Renal cortical epithelial cell (primary cell): ENCODE results near the gene NXN. TPM values are rescaled to one million over a fixed set of nuclear protein-coding genes. Genes with fewer than 3 reads are reported as not detected.

ENCODE experiments used
- DNase-seq: peaks from one replicate; pipeline ENCODE4 v3.0.0-alpha.2; 2011; ENCODE audit warnings: low read depth
- total RNA-seq: library from RNA; depleted of rRNA; stranded (reverse); fragments of >200 nt; gene quantifications from 2 replicates; pipeline ENCODE4 v1.2.3, GENCODE V29; 2014

The NXN gene
- total RNA-seq, 1 donor from 2014 or later = 57.7 TPM

- no peak for DNase-seq
These were observed 26.5 kb upstream of the NXN start for GRCh38 chr17:1006054-1006453.

- peak; percentile 41 for DNase-seq
These were observed 25.9 kb upstream of the NXN start for GRCh38 chr17:1005361-1005946.

- no peak for DNase-seq
These were observed 25.3 kb upstream of the NXN start for GRCh38 chr17:1004769-1005295.

- no peak for DNase-seq
These were observed 24.6 kb upstream of the NXN start for GRCh38 chr17:1003972-1004768.

- no peak for DNase-seq
These were observed 24.0 kb upstream of the NXN start for GRCh38 chr17:1003633-1003971.

GRCh38 chr17:1002771-1003555 is 23.4 kb upstream of the NXN start:
- no peak for DNase-seq

DNA sequence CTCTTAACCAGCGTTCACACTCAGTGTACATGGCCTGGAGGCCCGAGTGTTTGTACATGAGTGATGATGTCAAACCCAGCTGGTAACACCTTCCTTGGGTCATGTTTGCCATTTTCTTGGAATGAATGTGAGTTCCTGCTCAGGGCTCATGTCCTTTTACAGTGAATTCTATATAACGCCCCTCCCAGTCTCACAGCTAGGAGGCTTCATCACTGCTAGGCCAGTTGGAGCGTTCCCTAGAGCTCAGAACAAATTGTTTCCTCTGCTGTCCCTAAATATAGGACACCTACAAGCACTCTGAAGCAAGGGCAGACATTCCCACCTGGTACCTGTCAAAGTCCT is 22.8 kb upstream of the NXN start:
- no peak for DNase-seq

DNA sequence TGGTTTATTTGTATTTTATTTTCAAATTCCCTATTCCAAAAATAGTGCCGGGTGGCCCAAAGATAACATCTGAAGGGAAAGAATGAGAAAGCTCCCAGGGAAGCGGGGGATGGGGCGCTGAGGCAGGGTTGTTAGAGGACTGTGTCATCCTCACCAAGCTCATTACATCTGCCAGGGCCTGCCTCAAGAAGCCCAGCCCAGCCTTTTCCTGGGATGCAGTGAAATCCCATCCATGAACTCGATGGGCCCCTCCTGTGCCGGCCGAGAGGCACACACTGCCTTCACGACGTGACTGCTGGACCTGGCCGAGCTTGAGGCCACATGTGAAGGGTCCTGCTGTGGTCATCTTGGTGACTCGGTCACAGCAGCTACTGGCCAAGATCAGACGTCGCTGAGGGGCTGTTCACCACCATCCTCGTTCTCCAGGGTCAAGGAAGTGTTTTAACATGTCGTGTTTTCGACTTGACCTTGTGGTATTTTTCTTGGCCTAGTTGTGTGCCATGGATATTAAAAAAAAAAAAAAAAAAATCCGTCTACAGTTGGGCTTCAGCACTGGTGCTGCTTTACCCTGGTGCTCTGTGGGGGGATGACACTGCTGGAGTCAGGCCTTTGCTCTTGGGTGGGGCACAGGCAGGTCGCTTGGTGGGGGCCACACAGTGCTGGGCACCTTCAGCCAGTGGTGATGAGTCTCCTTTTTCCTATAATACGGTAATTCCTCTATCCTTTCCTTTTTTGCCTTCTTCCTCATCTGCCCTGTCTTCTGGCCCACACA is 22.2 kb upstream of the NXN start:
- DNase-seq = no peak

- DNase-seq = no peak
These were observed 21.3 kb upstream of the NXN start for GRCh38 chr17:1000597-1001461.

DNA sequence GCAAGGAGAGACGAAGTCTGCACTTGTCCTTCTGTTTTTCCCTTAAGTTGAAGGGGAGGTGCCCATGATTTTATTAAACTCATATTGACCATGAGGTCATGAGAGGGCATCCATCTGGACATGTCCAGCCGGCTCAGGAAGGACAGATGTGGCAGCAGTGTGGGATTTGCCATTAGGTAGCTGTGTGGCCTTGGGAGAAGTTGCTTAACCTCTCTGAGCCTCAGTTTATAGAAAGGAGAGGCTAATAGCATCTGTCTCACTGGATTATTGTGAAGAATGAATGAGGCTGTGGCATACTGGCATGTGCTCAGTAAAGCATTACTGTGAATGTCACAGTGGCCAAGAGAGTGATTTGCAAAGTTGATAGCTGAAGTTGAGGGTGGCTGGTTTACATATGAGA is 18.5 kb upstream of the NXN start:
- DNase-seq = no peak

GRCh38 chr17:996554-997344 is 17.2 kb upstream of the NXN start, which contains the start of gene TIMM22:
Gene TIMM22 (plus strand): TSS chr17:997129. CDS start chr17:997143, 14 bp downstream.
- peak; percentile 89 for DNase-seq

DNA sequence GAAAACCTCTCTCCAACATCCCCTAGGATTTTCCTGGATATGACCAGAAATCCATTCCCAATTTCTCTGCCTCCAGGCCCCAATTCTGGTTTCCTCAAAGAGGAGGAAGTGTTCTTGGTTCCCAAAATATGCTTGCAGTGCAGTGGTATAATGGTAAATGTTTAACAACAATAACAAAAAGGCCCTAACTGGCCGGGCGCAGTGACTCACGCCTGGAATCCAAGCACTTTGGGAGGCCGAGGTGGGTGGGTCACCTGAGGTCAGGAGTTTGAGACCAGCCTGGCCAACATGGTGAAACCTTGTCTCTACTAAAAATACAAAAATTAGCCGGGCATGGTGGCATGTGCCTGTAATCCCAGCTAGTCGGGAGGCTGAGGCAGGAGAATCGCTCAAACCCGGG is 15.7 kb upstream of the NXN start:
- peak; percentile 90 for DNase-seq

DNA sequence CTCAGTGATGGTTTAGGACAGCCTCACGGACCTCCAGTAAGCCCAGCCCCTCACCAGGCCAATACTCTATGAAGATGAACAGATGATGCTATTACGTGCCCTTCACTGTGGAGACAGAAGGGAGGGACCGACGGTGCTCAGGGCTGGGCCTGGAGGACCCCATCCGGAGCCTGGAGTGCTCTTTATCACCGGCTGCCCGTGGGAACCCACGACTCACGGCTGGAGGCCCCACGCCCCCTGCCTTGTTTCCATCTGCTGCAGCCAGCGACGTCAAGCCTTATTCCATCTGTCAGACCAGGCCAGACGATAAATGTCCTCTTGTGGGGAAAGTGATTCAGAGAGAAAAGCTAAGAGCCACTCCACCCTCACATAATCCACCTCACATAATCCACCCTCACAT is 13.4 kb upstream of the NXN start:
- DNase-seq = no peak

GRCh38 chr17:988561-988960 is 9.0 kb upstream of the NXN start:
- no peak for DNase-seq

- DNase-seq = no peak
These were observed 8.4 kb upstream of the NXN start for GRCh38 chr17:987931-988330.

DNA sequence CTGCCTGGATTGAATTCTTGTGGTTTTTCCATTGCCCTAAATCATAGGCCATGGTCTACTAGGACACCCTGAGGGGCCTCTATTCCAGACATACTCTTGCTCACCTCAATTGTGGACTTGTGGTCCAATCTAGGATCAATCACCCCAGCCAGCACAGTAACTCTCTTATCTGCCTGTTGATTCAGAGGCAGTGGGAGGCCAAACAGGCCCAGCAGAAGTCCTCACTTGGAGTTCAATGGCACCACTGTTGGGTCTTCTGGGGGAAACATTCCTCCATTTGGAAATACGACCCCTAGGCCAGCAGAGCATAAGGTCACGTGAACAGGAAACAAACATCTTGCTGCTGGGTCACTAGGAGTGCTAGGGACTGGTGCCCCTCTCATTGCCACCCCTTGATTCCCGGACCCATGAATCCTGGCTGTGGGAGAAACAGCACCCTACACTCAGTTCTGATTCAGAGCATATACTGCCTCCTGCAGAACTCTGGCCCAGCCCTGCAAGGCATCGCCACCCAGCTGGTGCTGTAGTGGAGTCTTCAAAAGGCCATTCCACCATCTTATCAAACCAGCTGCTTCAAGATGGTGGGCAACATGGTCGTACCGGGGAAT is 6.8 kb upstream of the NXN start:
- no peak for DNase-seq

DNA sequence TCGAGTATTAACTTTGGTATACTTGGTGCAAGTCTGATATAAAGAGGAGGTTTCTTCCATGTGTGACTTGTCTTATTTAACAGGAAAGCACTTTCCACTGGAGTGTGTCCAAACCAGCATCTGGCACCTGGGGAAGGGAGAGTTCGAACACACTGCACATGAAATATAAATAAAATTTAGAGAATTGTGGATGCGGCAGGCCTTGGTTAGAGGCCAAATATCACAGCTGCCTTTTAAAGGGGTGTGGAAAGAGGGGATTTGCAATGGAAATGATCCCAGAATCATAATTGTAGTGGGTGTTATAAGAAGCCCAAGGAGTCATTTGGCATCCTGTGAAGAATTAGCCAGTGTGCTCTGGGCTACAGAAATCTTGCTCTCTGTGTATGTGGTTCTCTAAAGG is 4.3 kb upstream of the NXN start:
- no peak for DNase-seq

- DNase-seq = no peak
These were observed 1.7 kb upstream of the NXN start for GRCh38 chr17:981292-981658.

DNA sequence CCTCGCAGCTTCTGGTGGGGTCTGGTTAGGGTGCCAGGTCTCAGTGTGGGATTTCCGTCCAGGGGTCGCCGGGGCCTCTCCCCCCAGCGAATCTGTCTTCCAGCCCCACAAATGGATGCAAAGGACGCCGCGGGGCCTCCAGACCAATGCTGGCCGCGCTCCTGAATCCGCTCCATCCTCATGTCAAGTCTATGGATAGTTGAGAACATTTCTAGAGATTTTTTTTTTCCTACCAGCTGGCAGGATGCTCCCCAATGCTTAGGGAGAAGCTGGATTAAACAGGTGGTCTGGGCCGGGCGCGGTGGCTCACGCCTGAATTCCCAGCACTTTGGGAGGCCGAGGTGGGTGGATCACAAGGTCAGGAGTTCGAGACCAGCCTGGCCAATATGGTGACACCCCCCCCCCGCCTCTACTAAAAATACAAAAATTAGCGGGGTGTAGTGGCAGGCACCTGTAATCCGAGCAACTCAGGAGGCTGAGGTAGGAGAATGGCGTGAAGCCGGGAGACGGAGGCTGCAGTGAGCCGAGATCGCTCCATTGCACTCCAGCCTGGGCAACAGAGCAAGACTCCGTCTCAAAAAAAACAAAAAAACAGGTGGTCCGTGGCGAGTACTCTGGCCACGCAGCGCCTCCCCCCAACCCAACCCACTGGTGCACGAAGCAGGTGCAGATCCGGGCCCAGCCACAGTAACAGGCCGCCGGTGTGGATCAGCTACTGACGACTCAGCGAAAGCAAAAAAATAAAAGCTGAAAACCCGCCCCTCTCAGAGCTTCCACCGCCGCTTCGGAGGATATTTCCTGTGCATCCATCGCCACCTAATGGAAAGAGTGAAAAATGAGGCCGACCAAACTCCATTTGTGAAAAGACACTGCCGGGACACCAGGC is 1.1 kb upstream of the NXN start:
- peak; percentile 72 for DNase-seq
